ENCODE results near the gene BABAM2.

- TF ChIP-seq EZH2 (IDR thresholded peaks at IDR 0.05; ENCODE audit: borderline replicate concordance, low read depth, low read length, severe bottlenecking) (no peak), CTCF (IDR thresholded peaks at IDR 0.05; ENCODE audit: borderline replicate concordance, extremely low read depth, low read length, poor library complexity, severe bottlenecking) (no peak)
Observed at GRCh38 chr2:28172114-28172898, 281.8 kb downstream of the BABAM2 start.

Measured in DND-41 (cell line).